HG02588 (cell line): Measurements from ENCODE around the gene C1QTNF6.
"Not testable (repeated sequence)": the region's sequence is repeated elsewhere in the genome, so short reads cannot be mapped to it uniquely, and the experiment has no call there.

Source experiments
- ATAC-seq: cut with Tn5 transposase; IDR thresholded peaks from one replicate; pipeline ENCODE4 v1.9.1; 2021; ENCODE audit warnings: mild to moderate bottlenecking, moderate library complexity; ENCODE audit not compliant: unreplicated experiment

The C1QTNF6 gene

DNA sequence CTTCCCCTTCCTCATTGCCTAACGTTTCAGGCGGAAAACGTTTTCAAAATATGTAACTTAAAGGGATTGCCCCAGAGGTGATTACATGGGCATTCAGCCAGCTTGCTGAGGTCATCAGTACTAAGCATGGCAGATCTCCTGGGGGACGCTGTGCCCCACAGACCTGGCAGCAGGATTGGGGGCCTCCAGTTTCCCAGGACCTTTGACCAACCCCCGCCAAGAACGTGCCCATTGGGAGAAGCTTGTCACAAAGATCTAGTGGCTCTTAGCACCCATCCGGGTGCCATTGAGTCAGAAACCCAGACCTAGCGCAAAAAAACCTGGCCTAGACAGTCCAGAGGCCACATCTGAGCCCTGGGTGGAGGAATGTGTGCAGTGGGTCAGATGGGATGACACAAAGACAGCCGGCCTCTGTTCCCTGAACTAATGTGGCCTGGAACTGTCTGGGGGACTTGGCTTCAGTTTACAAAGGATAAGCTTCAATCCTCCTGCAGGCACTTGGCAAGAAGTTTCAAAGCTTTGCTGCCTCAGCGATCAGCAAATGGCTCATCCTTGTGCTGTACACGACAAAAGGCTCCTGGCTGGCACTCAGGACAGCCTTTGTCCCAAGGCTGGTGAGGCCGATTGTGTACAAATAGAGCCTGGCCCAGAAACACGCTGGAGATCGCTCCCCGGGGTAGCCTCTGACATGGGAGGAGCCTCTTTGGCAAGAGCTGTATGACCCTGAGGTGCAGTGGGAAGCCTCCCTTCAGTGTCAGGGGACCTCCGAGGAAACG is 9.5 kb downstream of the C1QTNF6 start:
- ATAC-seq: no peak

DNA sequence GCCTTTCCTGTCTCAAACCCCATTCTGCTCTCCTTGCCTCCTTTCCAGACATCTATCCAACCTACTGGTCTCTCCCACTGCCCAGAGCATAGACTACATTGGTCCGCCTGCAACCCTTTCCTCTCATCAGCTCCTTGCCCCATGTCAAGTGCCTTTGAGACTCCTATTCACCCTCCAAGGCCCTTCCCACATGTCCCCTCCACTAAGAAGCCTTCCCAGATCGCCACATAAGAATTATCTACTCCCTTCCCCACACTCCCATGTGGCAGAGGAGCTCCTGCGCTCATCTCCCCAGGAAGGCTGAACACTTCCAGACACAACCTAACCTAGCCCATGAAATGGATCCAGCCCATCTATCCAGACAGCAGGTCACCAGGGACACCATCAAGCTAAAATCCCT is 10.3 kb downstream of the C1QTNF6 start:
- no peak for ATAC-seq

DNA sequence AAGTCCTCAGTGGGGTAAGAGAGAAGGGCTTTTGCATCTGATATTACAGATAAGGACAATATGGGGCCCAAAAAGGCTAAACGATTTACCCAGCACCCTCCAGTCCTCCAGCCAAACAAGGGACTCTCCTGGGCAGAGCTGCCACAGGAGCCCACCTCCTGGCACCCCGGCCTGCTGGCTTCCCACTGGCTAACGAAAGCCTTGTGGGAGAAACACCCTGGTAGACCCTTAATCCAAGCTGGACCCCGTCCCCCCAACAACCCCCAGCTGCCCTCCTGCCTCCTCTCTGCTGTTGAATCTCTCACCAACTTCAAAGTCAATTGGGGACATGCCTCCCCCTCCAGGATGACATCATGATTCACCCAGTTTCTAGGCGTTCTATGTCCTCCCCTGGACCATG is 10.8 kb downstream of the C1QTNF6 start:
- ATAC-seq: no peak

DNA sequence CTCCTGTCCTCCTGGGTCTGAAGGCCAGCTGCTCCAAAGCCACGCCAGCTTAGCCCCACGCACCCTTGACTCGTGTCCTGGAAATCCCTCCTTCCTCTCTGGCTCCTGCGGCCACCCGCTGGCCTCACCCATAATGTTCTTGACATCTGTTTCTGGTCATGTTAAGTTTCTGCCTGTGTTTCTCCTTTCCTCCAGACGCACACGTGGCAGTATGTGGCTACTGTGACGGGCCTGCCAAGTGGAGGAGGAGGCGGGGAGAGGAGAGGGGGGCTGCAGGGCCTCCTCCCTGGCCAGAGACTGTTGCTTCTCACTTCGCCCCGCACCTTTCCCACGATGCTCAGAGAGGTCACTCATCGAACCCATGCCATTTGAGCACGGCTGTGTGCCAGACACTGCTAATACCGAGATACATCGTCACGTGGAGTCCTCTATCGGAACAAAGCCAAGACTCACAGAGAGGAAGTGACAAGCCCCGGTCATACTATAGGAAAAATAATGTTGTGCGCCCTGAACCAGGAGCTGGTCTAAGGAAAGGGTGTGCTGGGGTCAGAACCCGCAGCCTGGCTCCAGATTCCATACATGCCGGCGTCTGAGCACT is 11.5 kb downstream of the C1QTNF6 start:
- ATAC-seq: no peak

DNA sequence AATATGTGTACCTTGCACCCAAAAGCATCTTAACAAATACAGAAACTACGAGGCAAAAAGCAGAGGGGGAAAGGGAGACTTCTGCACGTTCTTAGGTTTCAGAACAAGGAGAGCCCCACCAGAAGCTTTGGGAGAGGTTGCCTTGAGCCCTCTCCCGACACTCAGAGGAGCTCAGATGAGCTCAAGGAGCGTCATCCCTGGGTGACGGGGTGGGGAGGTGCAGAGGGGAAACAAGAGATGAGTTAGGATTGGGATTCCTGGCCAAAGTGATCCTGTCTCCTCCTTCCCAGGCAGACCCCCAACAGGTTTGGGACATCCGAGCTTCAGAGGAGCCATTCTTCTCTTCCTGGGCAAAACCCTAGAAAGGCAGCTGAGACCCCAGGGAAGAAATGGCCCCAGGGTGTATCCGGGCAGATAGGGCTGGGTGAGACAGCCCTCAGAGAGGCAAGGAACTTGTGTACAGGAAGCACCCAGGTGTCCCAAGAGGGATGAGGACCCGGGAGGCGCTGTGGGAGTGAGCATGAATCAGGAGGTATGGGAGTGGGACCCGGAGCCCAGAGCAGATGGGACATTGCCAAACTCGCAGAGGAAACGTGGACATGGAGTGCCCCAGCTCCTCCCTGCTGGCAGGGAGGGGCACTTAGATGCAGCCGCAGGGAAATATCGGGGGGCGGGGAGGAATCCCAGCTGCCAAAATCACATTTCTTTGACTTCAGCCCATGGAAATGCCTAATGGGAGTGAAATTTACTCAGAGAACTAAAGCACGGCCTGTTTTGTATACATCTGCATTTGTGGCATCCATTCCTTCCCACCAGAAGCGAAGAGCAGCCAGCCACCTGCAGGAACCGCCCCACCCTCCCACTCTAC is 12.4 kb downstream of the C1QTNF6 start:
- ATAC-seq: no peak

DNA sequence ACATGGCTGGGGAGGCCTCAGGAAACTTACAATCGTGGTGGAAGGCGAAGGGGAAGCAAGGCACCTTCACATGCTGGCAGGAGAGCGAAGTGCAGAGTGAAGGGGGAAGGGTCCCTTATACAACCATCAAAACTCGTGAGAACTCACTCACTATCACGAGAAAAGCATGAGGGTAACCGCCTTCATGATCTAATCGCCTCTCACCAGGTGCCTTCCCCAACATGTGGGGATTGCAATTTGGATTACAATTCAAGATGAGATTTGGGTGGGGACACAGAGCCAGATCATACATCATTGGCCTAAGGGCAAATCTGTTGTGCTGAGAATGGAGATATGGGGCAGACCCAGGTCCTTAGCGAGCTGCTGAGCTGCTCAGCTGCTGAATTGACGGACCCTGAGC is 13.1 kb downstream of the C1QTNF6 start:
- no peak for ATAC-seq

DNA sequence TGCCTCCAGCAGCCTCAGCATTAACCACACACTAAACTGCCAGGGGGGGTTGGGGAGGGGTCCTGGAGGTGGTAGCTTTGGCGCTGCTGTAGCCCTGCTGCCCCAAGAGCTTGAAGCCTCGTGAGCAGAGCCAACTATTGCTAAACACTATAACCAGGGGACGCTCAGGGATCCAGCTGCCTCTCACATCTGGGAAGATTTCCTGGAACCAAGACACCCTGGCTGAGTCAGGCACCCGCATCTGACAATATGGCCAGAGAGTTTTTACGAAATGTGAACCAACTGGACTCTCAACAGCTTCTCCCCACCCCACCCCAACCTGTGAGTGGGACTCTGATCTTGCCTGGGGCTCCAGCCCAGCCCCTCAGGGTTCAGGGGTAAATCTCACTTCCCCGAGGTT is 14.3 kb downstream of the C1QTNF6 start:
- ATAC-seq: no peak

DNA sequence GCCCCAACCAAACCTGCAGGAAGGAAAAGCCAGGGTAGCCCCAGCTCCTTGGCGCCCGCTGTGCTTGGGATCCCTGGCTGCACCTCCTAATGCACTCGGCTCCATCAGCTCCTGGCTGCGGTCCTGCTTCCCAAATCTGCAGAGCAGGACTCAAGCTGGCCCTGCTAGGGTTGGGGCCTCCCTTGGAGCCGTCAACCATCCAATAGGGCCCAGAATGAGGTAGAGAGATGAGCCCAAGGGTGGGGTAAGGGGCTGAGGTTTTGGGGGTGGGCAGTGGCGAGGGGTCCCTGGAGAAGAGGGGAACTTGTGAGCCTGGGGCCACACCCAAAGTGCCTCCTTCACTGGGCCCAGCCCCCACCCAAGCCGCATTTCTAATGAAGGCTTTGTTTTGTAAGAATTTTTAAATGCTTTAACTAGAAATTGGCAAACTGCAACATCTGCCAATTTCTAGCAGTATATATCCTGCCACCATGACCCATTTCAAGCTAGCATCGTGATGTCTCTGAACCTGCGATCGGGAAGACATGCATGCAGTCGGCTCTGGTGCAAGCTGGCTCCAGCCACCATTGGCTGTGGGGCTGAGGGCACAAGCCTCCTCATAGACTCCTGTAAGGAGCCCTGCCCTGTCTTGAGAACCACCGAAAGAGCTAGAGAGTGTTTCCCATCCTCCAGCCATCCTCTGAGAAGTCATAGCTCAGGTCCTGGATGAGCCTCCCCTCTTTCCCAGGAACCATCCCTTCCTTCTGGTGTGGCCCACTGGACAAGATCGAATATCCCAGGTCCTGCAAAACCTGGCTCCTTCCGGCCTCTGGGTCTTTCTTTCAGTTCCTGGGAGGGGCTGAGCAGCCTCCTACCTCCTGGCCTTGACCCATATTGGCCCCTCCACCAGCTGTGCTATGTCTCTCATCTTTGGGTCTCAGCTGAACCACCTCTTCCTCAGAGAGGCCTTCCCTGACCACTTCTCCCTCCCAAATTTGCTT is 15.5 kb downstream of the C1QTNF6 start:
- no peak for ATAC-seq

DNA sequence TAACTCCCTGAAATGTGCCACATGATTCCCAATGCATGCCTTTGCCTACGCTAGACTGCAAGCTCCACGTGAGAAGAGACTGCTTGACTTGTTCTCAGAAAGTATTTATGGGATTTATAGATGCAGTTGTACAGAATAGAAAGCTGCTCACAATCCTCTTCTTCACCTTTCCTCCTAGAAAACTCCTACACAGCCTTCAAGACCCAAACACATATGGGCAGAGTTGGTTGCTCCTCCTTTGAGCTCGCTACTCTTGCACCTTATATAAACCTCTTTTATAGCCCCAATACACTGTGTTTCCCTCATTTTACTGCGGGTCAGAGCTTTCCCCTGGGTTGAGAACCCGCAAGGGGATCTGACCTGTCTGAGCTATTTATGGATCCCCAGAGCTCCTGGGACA is 16.4 kb downstream of the C1QTNF6 start:
- no peak for ATAC-seq

DNA sequence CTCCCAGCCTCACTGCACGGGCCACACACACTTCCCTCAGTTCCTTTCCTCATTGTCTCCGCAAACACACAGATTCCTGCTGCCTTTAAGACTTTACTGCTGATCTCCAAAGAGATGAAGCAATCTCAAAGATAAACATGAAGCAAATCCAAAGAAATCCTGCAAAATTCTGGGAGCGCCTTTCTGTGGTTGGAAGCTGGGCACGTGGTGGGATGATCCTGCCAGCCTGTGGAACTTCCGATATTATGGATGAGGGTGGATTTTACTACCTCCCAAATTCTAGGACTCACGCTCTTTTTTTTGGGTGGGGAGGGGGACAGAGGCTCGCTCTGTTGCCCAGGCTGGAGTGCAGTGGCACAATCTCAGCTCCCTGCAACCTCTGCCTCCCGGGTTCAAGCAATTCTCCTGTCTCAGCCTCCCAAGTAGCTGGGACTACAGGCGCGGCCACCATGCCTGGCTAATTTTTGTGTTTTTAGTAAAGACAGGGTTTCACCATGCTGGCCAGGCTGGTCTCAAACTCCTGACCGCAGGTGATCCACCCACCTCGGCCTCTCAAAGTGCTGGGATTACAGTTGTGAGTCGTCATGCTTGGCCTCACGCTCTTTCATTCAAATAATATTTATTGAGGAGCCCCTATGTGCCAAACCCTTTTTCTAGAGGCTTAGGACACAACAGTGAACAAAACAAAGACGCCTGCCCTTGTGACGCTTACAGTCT is 17.2 kb downstream of the C1QTNF6 start:
- not testable (repeated sequence) for ATAC-seq

DNA sequence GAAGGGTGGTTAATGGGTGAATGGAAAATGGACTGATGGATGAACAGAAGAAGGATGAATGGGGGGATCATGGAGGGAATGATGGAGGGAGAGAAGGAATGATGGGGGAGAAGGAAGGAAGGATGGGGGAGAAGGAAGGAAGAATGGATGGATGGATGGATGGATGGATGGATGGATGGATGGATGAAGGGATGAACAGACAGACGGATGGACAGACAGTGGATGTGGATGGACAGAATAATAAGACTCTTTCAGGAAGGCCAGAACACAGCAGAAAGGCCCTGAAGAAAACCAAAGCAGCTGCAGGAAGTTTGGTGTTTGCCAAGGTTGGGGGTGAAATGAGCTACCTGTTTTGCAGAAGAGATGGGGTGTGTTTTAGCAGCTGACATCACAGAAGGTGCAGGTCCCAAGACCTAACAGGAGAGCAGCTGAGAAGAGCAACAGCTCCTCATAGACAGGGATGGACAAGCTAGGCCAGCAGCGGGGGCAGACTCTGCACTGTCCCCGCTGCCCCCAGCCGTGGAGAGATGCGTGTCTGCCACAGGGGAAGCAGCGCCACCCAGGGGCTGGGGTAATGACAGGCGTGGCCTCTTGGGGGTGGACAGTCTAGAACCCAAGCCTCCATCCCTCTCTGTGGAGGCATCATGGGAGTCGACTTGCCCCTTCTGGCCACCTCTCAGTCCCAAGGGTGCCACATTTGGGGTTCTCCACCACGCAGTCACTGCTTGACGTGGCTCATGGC is 17.9 kb downstream of the C1QTNF6 start:
- no peak for ATAC-seq

DNA sequence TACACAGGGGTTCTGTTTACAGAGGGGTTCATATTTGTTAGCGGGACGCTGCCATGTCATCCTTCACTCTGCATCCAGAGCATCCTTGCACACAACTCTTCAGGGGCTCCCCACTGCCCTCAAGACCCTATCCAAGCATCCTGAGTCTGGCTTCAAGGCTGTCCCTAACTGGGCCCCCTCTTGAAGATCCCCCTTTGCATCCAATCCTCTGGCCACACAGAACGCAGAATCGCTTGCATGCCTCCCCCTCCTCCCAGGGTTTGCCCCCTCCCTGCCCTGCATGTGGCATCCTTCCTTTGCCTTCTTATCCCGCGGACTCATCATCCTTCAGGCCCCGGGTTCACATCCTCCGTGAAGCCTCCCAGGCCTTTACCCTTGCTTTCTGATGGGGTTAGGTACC is 18.6 kb downstream of the C1QTNF6 start:
- no peak for ATAC-seq

DNA sequence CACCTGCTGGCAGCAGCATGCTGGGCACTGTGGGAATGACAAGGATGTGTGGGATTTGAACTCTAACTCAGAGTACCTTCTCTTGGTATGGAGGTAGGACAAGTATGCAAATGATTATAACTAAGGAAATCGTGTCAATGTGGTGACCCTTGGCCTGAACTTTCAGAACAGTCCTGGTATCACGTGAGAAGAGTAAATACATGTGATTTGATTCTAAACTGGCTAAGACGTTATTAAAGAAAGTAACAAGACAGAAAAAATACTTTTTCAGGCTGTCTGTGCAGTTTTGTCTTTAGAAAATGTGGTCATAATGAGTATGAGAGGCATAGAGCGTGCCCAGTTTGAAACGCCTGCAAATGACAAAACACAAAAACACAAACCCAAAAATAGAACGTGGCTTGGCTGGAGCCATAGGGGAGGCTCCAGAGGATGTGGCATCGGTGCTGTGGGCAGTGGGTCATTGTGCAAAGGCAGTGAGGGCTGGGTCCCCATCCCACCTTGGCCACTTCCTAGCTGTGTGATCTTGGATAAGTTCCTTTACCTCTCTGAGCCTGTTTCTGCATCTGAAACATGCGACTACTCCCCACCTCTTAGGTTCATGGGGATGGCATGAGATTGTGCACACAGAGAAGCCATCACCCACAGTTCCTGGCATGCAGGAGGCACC is 19.9 kb downstream of the C1QTNF6 start:
- ATAC-seq: no peak

DNA sequence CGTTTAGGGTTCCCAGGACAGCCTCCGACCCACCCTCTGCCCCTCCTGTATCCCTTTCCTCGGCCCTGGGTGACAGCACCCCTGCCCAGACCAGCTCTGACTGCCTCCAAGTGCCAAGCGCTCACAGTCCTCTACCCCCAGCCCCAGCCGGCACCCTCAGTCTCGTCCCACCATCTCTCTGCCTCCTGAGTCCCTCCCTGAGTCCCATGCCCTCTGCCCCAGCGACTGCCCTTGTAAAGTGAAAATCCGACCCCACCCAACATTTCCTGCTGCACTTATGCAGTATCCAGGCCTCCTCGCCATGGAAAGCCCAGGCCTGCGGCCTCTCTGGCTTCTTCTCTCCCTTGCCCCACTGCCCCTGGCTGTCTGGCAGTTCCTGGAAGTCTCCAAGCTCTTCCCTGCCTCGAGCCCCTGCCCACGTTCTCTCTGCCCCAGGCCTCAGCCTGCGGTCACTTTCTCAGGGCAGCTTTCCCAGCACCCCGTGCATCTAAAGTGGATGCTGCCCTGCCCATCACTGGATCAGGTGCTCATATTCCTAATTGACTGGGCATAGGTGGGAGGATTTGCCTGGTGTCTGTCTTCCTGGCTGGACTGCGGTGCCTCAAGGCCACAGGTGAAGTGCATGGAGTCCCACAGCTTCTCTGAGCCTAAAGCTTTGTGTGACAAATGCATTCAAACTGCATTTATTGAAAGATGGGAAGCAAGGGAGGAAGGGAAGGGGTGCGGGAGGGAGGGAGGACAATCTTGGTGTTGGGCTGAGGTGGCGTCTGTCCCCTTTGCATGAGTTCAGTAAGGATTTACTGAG is 20.7 kb downstream of the C1QTNF6 start:
- no peak for ATAC-seq

DNA sequence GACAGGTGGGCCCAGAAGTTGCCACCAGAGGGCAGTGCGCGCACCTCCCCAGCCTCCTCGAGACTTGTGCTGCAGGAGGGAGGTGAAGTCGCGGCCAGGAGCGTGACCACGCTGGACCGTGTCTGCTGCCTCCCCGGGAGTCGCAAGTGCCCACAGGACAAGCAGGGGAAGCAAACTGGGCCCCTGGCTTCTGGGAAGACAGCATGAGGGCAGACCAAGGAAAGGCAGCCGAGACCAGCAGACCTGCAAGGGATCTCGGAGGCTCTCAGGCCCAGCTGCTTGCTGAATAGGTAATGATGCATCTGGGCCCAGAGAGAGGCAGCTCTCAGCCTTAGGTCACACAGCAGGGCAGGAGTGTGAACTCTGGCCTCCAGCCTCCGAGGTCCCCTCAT is 21.4 kb downstream of the C1QTNF6 start:
- ATAC-seq: no peak

DNA sequence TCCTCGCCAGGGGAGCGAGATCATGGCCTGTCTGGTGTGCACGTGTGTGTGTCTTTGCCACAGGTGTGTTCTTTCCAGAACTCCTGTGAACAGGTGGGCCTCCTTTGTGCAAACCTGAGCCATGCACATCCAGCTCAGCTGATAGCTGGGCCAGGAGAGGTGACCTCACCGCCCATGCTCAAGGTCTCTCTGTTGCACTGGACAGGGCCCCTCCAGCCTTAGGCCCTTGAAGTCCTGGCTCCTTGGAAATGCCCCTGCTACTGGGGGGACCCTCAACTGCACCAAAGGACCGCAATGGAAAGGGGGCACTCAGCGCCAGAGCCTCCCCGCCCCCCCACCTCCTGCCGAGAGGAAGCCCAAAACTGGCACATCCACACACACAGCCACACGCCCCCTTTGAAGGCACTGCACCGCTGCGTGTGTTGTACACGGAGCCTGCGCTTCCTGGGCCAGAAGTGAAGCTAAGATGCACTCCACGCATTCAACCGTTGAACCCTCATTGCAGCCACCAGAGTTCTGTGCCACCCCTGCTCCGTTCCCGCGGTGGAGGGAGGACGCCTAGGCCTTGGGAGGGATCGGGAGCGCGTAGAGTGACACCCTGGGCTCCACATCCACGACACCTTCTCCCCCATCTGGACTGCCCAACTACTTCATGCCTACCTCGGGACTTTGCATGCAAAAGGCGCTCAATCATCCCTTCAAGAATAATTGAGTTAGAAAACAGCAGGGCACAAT is 21.9 kb downstream of the C1QTNF6 start:
- ATAC-seq: no peak

DNA sequence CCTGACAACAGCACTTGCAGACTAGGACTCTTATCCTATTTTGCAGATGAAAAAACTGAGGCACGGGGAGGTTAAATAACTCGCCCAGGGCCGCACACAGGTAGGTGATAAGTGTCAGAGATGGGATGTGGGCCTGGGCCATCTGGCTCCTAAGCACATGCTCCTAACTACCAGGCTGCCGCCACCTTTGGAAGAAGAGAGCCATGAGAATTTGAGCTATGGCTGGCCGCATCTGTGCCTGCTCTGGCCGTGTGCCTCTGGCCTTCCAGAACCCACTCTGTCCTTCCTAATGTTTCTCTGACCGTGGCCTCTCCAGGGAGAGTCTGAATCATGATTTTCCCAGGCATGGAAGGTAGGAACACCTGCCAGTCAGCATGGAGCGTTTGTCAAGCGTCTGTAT is 23.0 kb downstream of the C1QTNF6 start:
- no peak for ATAC-seq
